ENCODE data around the gene IGFN1. TPM values are rescaled to one million over a fixed set of nuclear protein-coding genes. Genes with fewer than 3 reads are reported as not detected.

IGFN1 gene
- total and polyA plus RNA-seq, 2 of the 8 experiments (the other 6 are each of a cell fraction or from before 2014, with no cell fraction given), result not detected

- TF ChIP-seq CBX8 (IDR thresholded peaks at IDR 0.05; ENCODE audit: borderline replicate concordance, low read depth, low read length) (no peak), TCF12 (IDR thresholded peaks at IDR 0.05; ENCODE audit: low read depth, low read length) (no peak), RAD21 (IDR thresholded peaks at IDR 0.05 in 1 of 2, conservative IDR thresholded peaks at IDR 0.05 in 1 of 2; ENCODE audit: low read depth in 2 of 2, low read length in 2 of 2) (no peak), BCL11A (IDR thresholded peaks at IDR 0.05; ENCODE audit: low read depth in 2 of 2, low read length in 2 of 2) (no peak), CHD2 (IDR thresholded peaks at IDR 0.05; ENCODE audit: low read length) (no peak), TAF1 (IDR thresholded peaks at IDR 0.05; ENCODE audit: low read depth, low read length) (no peak)
Measured at GRCh38 chr1:201212461-201213055, 21.9 kb downstream of the IGFN1 start (continued).

Measured in H1 (cell line).